H9 (cell line): ENCODE measurements around the gene AFAP1. TPM values are rescaled to one million over a fixed set of nuclear protein-coding genes. Genes with fewer than 3 reads are reported as not detected.

Experiments
- DNase-seq: peaks from one replicate; pipeline ENCODE4 v3.0.0-alpha.2; 2017
- H2AFZ ChIP-seq: one replicate; pipeline ENCODE4 v1.6.1; 2013; ENCODE audit warnings: mild to moderate bottlenecking, low read length, control low read depth, moderate library complexity
- H2AK5ac ChIP-seq: 2 replicates; pipeline ENCODE4 v1.6.1; 2013; ENCODE audit warnings: low read length, control low read depth, mixed read lengths; ENCODE audit not compliant: insufficient read length
- H2BK120ac ChIP-seq: one replicate; pipeline ENCODE4 v1.6.1; 2013; ENCODE audit warnings: low read depth, mild to moderate bottlenecking, low read length, control low read depth, inconsistent platforms; ENCODE audit not compliant: poor library complexity, severe bottlenecking
- H2BK12ac ChIP-seq: 2 replicates; pipeline ENCODE4 v1.6.1; 2013; ENCODE audit warnings: low read length, control low read depth, mixed read lengths, low read depth; ENCODE audit not compliant: insufficient read length
- H2BK15ac ChIP-seq: 2 replicates; pipeline ENCODE4 v1.6.1; 2013; ENCODE audit warnings: low read depth, low read length, control low read depth
- H2BK20ac ChIP-seq: one replicate; pipeline ENCODE4 v1.6.1; 2013; ENCODE audit warnings: low read depth, mild to moderate bottlenecking, low read length, control low read depth, inconsistent platforms; ENCODE audit not compliant: poor library complexity, severe bottlenecking
- H2BK5ac ChIP-seq: 2 replicates; pipeline ENCODE4 v1.6.1; 2013; ENCODE audit warnings: low read length, control low read depth, mixed read lengths; ENCODE audit not compliant: insufficient read length
- H3K14ac ChIP-seq: 2 replicates; pipeline ENCODE4 v1.6.1; 2013; ENCODE audit warnings: low read length, control low read depth; ENCODE audit not compliant: insufficient read depth
- H3K18ac ChIP-seq: 2 replicates; pipeline ENCODE4 v1.6.1; 2013; ENCODE audit warnings: low read depth, mild to moderate bottlenecking, mixed read lengths, low read length, control low read depth; ENCODE audit not compliant: insufficient read length
- H3K23ac ChIP-seq: 2 replicates; pipeline ENCODE4 v1.6.1; 2013; ENCODE audit warnings: low read length, control low read depth, mixed read lengths, low read depth; ENCODE audit not compliant: insufficient read length
- H3K23me2 ChIP-seq: 2 replicates; pipeline ENCODE4 v1.6.1; 2013; ENCODE audit warnings: low read depth, mild to moderate bottlenecking, mixed read lengths, low read length, control low read depth; ENCODE audit not compliant: insufficient read length, poor library complexity, severe bottlenecking
- H3K27ac ChIP-seq: 2 replicates; pipeline ENCODE4 v1.5.1; 2013; ENCODE audit warnings: low read length, control low read depth, mixed read lengths, low read depth; ENCODE audit not compliant: insufficient read length
- H3K27me3 ChIP-seq: 2 replicates; pipeline ENCODE4 v1.6.1; 2013; ENCODE audit warnings: low read length, control low read depth, inconsistent platforms; ENCODE audit not compliant: insufficient read depth
- H3K4ac ChIP-seq: 2 replicates; pipeline ENCODE4 v1.6.1; 2013; ENCODE audit warnings: low read depth, mild to moderate bottlenecking, control low read depth, inconsistent platforms, low read length, moderate library complexity
- H3K4me1 ChIP-seq: 2 replicates; pipeline ENCODE4 v1.6.1; 2013; ENCODE audit warnings: low read length, control low read depth, inconsistent platforms; ENCODE audit not compliant: insufficient read depth
- H3K4me2 ChIP-seq: 2 replicates; pipeline ENCODE4 v1.6.1; 2013; ENCODE audit warnings: low read length, control low read depth, mixed read lengths; ENCODE audit not compliant: insufficient read length, insufficient read depth
- H3K56ac ChIP-seq: 2 replicates; pipeline ENCODE4 v1.6.1; 2013; ENCODE audit warnings: low read depth, mild to moderate bottlenecking, mixed read lengths, low read length, control low read depth; ENCODE audit not compliant: insufficient read length
- H3K79me1 ChIP-seq: 2 replicates; pipeline ENCODE4 v1.6.1; 2013; ENCODE audit warnings: low read depth, mild to moderate bottlenecking, moderate library complexity, low read length, control low read depth, inconsistent platforms; ENCODE audit not compliant: insufficient read depth, poor library complexity, severe bottlenecking
- H3K79me2 ChIP-seq: 2 replicates; pipeline ENCODE4 v1.6.1; 2013; ENCODE audit warnings: low read length, control low read depth, inconsistent platforms; ENCODE audit not compliant: insufficient read depth
- H3K9ac ChIP-seq: 2 replicates; pipeline ENCODE4 v1.6.1; 2013; ENCODE audit warnings: low read length, control low read depth, mixed read lengths; ENCODE audit not compliant: insufficient read length; ENCODE audit errors: extremely low read depth
- H3K9me3 ChIP-seq: one replicate; pipeline ENCODE4 v1.6.1; 2013; ENCODE audit warnings: low read depth, low read length, inconsistent platforms; ENCODE audit not compliant: control insufficient read depth
- H3T11ph ChIP-seq: one replicate; pipeline ENCODE4 v1.6.1; 2013; ENCODE audit warnings: mild to moderate bottlenecking, low read length, control low read depth, inconsistent platforms
- H4K20me1 ChIP-seq: one replicate; pipeline ENCODE4 v1.6.1; 2013; ENCODE audit not compliant: control insufficient read depth, insufficient read length, insufficient read depth
- H4K5ac ChIP-seq: 2 replicates; pipeline ENCODE4 v1.6.1; 2013; ENCODE audit warnings: low read depth, mild to moderate bottlenecking, mixed read lengths, low read length, control low read depth; ENCODE audit not compliant: insufficient read length
- H4K8ac ChIP-seq: replicated peaks from 2 replicates; pipeline ENCODE4 v1.6.1; 2013; ENCODE audit warnings: low read length, control low read depth, mixed read lengths, low read depth; ENCODE audit not compliant: insufficient read length
- H4K91ac ChIP-seq: 2 replicates; pipeline ENCODE4 v1.6.1; 2013; ENCODE audit warnings: low read depth, mild to moderate bottlenecking, moderate library complexity, mixed read lengths, low read length, control low read depth; ENCODE audit not compliant: insufficient read length
- H3K27ac Mint-ChIP-seq, 3 experiments: 2 replicates in 2 of 3; 3 replicates in 1 of 3; pipeline ENCODE4 v1.8.0; 2020 to 2021; ENCODE audit warnings: mixed read lengths in 3 of 3, mild to moderate bottlenecking in 1 of 3, moderate library complexity in 1 of 3
- H3K27me3 Mint-ChIP-seq: 2 replicates; pipeline ENCODE4 v1.8.0; 2021; ENCODE audit warnings: low read depth, mild to moderate bottlenecking, moderate library complexity, mixed read lengths
- H3K36me3 Mint-ChIP-seq, 3 experiments: 2 replicates in 2 of 3; 3 replicates in 1 of 3; pipeline ENCODE4 v1.8.0; 2020 to 2021; ENCODE audit warnings: low read depth in 3 of 3, mixed read lengths in 3 of 3; ENCODE audit not compliant: insufficient read depth in 1 of 3
- H3K4me1 Mint-ChIP-seq, 2 experiments: 2 replicates each; pipeline ENCODE4 v1.8.0; 2020; ENCODE audit warnings: mixed read lengths in 2 of 2
- H3K4me3 Mint-ChIP-seq, 2 experiments: 2 replicates in 1 of 2; 3 replicates in 1 of 2; pipeline ENCODE4 v1.8.0; 2020 to 2021; ENCODE audit warnings: mild to moderate bottlenecking in 2 of 2, mixed read lengths in 2 of 2, moderate library complexity in 1 of 2
- H3K9me3 Mint-ChIP-seq, 2 experiments: 2 replicates in 1 of 2; 3 replicates in 1 of 2; pipeline ENCODE4 v1.8.0; 2020; ENCODE audit warnings: mild to moderate bottlenecking in 2 of 2, mixed read lengths in 2 of 2, moderate library complexity in 1 of 2
- CTCF ChIP-seq: fragments of 200-600 bp; sonication (generic); conservative IDR thresholded peaks from 3 replicates; pipeline ENCODE4 v1.8.0; 2021; ENCODE audit warnings: antibody characterized with exemption, mild to moderate bottlenecking
- total RNA-seq: library from RNA; stranded (reverse); gene quantifications from 2 replicates; pipeline ENCODE4 v1.2.1, GENCODE V29; 2021

AFAP1 gene
- total RNA-seq, 1 experiment from 2014 or later, result 6.5 TPM

- Histone ChIP-seq H2BK5ac (no peak overlapping the region), H2AK5ac (no peak overlapping the region), H2AFZ (no peak overlapping the region), H3K27ac (no peak overlapping the region), H2BK12ac (no peak overlapping the region), H2BK20ac (no peak overlapping the region), H3T11ph (no peak overlapping the region), H3K79me1 (no peaks in the 10 kb centered on the region), H3K23ac (no peak overlapping the region), H3K4ac (no peak overlapping the region), H3K4me2 (no peak overlapping the region), H3K14ac (no peak overlapping the region), H3K56ac (no peak overlapping the region), H3K4me1 (no peaks in the 10 kb centered on the region), H3K9me3 (no peaks in the 10 kb centered on the region), H3K9ac (no peak overlapping the region), H3K79me2 (no peaks in the 10 kb centered on the region), H4K91ac (no peak overlapping the region), H3K27me3 (no peaks in the 10 kb centered on the region), H4K5ac (no peak overlapping the region), H2BK15ac (no peak overlapping the region), H4K20me1 (no peaks in the 10 kb centered on the region), H2BK120ac (no peak overlapping the region), H3K23me2 (no peaks in the 10 kb centered on the region), H3K18ac (no peak overlapping the region), H4K8ac (no peak overlapping the region)
- no peaks in the 10 kb centered on the region for H3K36me3 Mint-ChIP-seq
- no peak overlapping the region for H3K27ac Mint-ChIP-seq
- no peak overlapping the region for H3K4me3 Mint-ChIP-seq
- no peak for DNase-seq
- H3K27me3 Mint-ChIP-seq, result peaks cover 50% of the 10 kb centered on the region
- TF ChIP-seq CTCF, result no peak
- H3K9me3 Mint-ChIP-seq, result no peaks in the 10 kb centered on the region; a peak in 1 of 5 replicates
- no peaks in the 10 kb centered on the region for H3K4me1 Mint-ChIP-seq
These were observed 188.7 kb downstream of the AFAP1 start for GRCh38 chr4:7750972-7751371.
